GM19240 (cell line): ENCODE results near the gene MACROD2.

Experiments
- DNase-seq: peaks from one replicate; pipeline ENCODE4 v3.0.0; 2011; ENCODE audit warnings: low spot score; ENCODE audit not compliant: insufficient read length

MACROD2 gene

GRCh38 chr20:14576196-14576877 lies 581.0 kb downstream of the MACROD2 start:
- DNase-seq = no peak

GRCh38 chr20:14580418-14581074 lies 585.2 kb downstream of the MACROD2 start:
- DNase-seq = no peak

- DNase-seq = no peak
These were observed 586.4 kb downstream of the MACROD2 start for GRCh38 chr20:14581731-14582130.

GRCh38 chr20:14582855-14583254 lies 587.5 kb downstream of the MACROD2 start:
- DNase-seq = no peak

GRCh38 chr20:14583413-14583812 lies 588.1 kb downstream of the MACROD2 start:
- DNase-seq = no peak

- no peak for DNase-seq
These were observed 594.1 kb downstream of the MACROD2 start for GRCh38 chr20:14589383-14589782.

- DNase-seq = no peak
These were observed 599.7 kb downstream of the MACROD2 start for GRCh38 chr20:14595051-14595450.

- no peak for DNase-seq
These were observed 601.9 kb downstream of the MACROD2 start for GRCh38 chr20:14597206-14597715.

- DNase-seq = no peak
These were observed 604.3 kb downstream of the MACROD2 start for GRCh38 chr20:14599613-14600012.

GRCh38 chr20:14600527-14600926 lies 605.2 kb downstream of the MACROD2 start:
- no peak for DNase-seq

GRCh38 chr20:14604143-14604542 lies 608.8 kb downstream of the MACROD2 start:
- no peak for DNase-seq

- DNase-seq = no peak
These were observed 614.3 kb downstream of the MACROD2 start for GRCh38 chr20:14609328-14610221.

GRCh38 chr20:14611479-14611878 lies 616.2 kb downstream of the MACROD2 start:
- DNase-seq = no peak

GRCh38 chr20:14612391-14612790 lies 617.1 kb downstream of the MACROD2 start:
- DNase-seq = no peak

GRCh38 chr20:14616003-14616402 lies 620.7 kb downstream of the MACROD2 start:
- DNase-seq = no peak

- DNase-seq = no peak
These were observed 621.8 kb downstream of the MACROD2 start for GRCh38 chr20:14617123-14617522.

GRCh38 chr20:14619411-14619810 lies 624.1 kb downstream of the MACROD2 start:
- DNase-seq = no peak

- DNase-seq = no peak
These were observed 627.5 kb downstream of the MACROD2 start for GRCh38 chr20:14622796-14623195.

- no peak for DNase-seq
These were observed 635.7 kb downstream of the MACROD2 start for GRCh38 chr20:14631011-14631410.

GRCh38 chr20:14632906-14633305 lies 637.6 kb downstream of the MACROD2 start:
- no peak for DNase-seq

- DNase-seq = no peak
These were observed 638.2 kb downstream of the MACROD2 start for GRCh38 chr20:14633507-14633906.

GRCh38 chr20:14634665-14635064 lies 639.3 kb downstream of the MACROD2 start:
- DNase-seq = no peak
